ENCODE data around the gene PELI3. TPM values are rescaled to one million over a fixed set of nuclear protein-coding genes. Genes with fewer than 3 reads are reported as not detected.
"Not testable (repeated sequence)": the region's sequence is repeated elsewhere in the genome, so short reads cannot be mapped to it uniquely, and the experiment has no call there.

Gene PELI3
- total RNA-seq, 1 donor from 2014 or later, result 2.7 TPM

GRCh38 chr11:66437979-66438503 is 28.7 kb upstream of the PELI3 start:
- Histone ChIP-seq H3K36me3 (no peaks in the 10 kb centered on the region), H3K4me1 (peaks cover 5% of the 10 kb centered on the region), H3K4me3 (peak overlapping the region; percentile 89), H3K4me2 (peak overlapping the region; percentile 86), H2AFZ (replicated peaks) (peak overlapping the region; percentile 100), H3K9ac (peak overlapping the region; percentile 71), H3K9me3 (ENCODE audit: low read depth) (no peaks in the 10 kb centered on the region), H3K79me2 (ENCODE audit: low read depth) (peaks cover 11% of the 10 kb centered on the region), H3K27ac (no peak overlapping the region), H3F3A (ENCODE audit: low read depth) (peaks cover 5% of the 10 kb centered on the region), H3K27me3 (no peaks in the 10 kb centered on the region), H4K20me1 (ENCODE audit: low read depth) (no peaks in the 10 kb centered on the region)
- no peak for TF ChIP-seq EZH2phosphoT487 (IDR thresholded peaks at IDR 0.05)
- no peak for TF ChIP-seq CTCF (IDR thresholded peaks at IDR 0.05)
- no peak for TF ChIP-seq EZH2 (IDR thresholded peaks at IDR 0.05)
- peaks cover 14% of the 10 kb centered on the region for H3K4me1 Mint-ChIP-seq
- H3K36me3 Mint-ChIP-seq, result peaks cover 2% of the 10 kb centered on the region
- peak overlapping the region; percentile 93 for H3K4me3 Mint-ChIP-seq
- peaks cover 5% of the 10 kb centered on the region for H3K27me3 Mint-ChIP-seq (ENCODE audit: insufficient read depth, low read depth)
- no peaks in the 10 kb centered on the region for H3K9me3 Mint-ChIP-seq
- H3K27ac Mint-ChIP-seq, result peak overlapping the region; percentile 65
- peak; percentile 11 for DNase-seq (ENCODE audit: low spot score)

GRCh38 chr11:66438504-66439466 is 27.9 kb upstream of the PELI3 start, which contains the start of gene MRPL11:
MRPL11 (minus strand) TSS chr11:66438848; CDS start chr11:66438754, 94 bp downstream.
- H3K9ac ChIP-seq, result peak within 1 kb of the TSS; percentile 71
- Mint-ChIP-seq H3K9me3 (no peaks in the 10 kb centered on the region), H3K4me1 (peaks cover 14% of the 10 kb centered on the region), H3K27ac (peak within 1 kb of the TSS; percentile 100), H3K4me3 (peak within 1 kb of the TSS; percentile 93), H3K36me3 (peaks cover 2% of the 10 kb centered on the region), H3K27me3 (ENCODE audit: insufficient read depth, low read depth) (peaks cover 5% of the 10 kb centered on the region)
- H3K79me2 ChIP-seq (ENCODE audit: low read depth), result peaks cover 11% of the 10 kb centered on the region
- H3K4me3 ChIP-seq, result peak within 1 kb of the TSS; percentile 89
- no peaks in the 10 kb centered on the region for H3K27me3 ChIP-seq
- peak; percentile 95 for DNase-seq (ENCODE audit: low spot score)
- peak within 1 kb of the TSS; percentile 86 for H3K4me2 ChIP-seq
- no peaks in the 10 kb centered on the region for H3K36me3 ChIP-seq
- H3K4me1 ChIP-seq, result peaks cover 5% of the 10 kb centered on the region
- no peaks in the 10 kb centered on the region for H3K9me3 ChIP-seq (ENCODE audit: low read depth)
- TF ChIP-seq EZH2 (IDR thresholded peaks at IDR 0.05), result no peak
- TF ChIP-seq EZH2phosphoT487 (IDR thresholded peaks at IDR 0.05), result no peak
- TF ChIP-seq CTCF (IDR thresholded peaks at IDR 0.05), result peak; percentile 68
- H3K27ac ChIP-seq, result peak within 1 kb of the TSS; percentile 27
- H4K20me1 ChIP-seq (ENCODE audit: low read depth), result no peaks in the 10 kb centered on the region
- H2AFZ ChIP-seq (replicated peaks), result peak within 1 kb of the TSS; percentile 100
- H3F3A ChIP-seq (ENCODE audit: low read depth), result peaks cover 5% of the 10 kb centered on the region

- not testable (repeated sequence) for H3K9me3 ChIP-seq (ENCODE audit: low read depth); H3K27ac ChIP-seq; H3F3A ChIP-seq (ENCODE audit: low read depth); H3K27me3 Mint-ChIP-seq (ENCODE audit: insufficient read depth, low read depth); H3K9me3 Mint-ChIP-seq; H3K4me2 ChIP-seq; H3K9ac ChIP-seq; H3K4me3 ChIP-seq; H3K4me1 ChIP-seq; H4K20me1 ChIP-seq (ENCODE audit: low read depth); H2AFZ ChIP-seq (replicated peaks); H3K27me3 ChIP-seq; H3K36me3 ChIP-seq; H3K36me3 Mint-ChIP-seq; DNase-seq (ENCODE audit: low spot score); H3K27ac Mint-ChIP-seq
- peaks cover 11% of the 10 kb centered on the region for H3K79me2 ChIP-seq (ENCODE audit: low read depth)
- Mint-ChIP-seq H3K4me3 (peak overlapping the region; percentile 56), H3K4me1 (peaks cover 14% of the 10 kb centered on the region)
Observed at GRCh38 chr11:66440101-66440939, 26.4 kb upstream of the PELI3 start.

GRCh38 chr11:66440940-66441282 is 25.8 kb upstream of the PELI3 start:
- H3K9me3 Mint-ChIP-seq, result not testable (repeated sequence)

More at GRCh38 chr11:66440940-66441282, 25.8 kb upstream of the PELI3 start:
- H3K4me3 Mint-ChIP-seq; H4K20me1 ChIP-seq (ENCODE audit: low read depth); H3K36me3 ChIP-seq; H2AFZ ChIP-seq (replicated peaks); H3K4me3 ChIP-seq; H3K9ac ChIP-seq; H3K27ac Mint-ChIP-seq; H3K9me3 ChIP-seq (ENCODE audit: low read depth); DNase-seq (ENCODE audit: low spot score); H3K27ac ChIP-seq; H3K27me3 ChIP-seq; H3K4me1 ChIP-seq; H3K36me3 Mint-ChIP-seq; H3K27me3 Mint-ChIP-seq (ENCODE audit: insufficient read depth, low read depth); H3F3A ChIP-seq (ENCODE audit: low read depth); H3K4me2 ChIP-seq: not testable (repeated sequence)
- peaks cover 14% of the 10 kb centered on the region for H3K4me1 Mint-ChIP-seq
- H3K79me2 ChIP-seq (ENCODE audit: low read depth), result peaks cover 11% of the 10 kb centered on the region
